Lower leg skin (tissue), 3 donors: ENCODE data around the gene EEF1AKMT1.
"Not testable (repeated sequence)": the region's sequence is repeated elsewhere in the genome, so short reads cannot be mapped to it uniquely, and the experiment has no call there.

ENCODE experiments used
- POLR2A ChIP-seq, 2 donors: fragments of 450-650 bp; IDR thresholded peaks; one replicate each; pipeline ENCODE4 v1.6.1; 2016 to 2017; ENCODE audit warnings: antibody characterized with exemption in 2 of 2, mild to moderate bottlenecking in 1 of 2, moderate library complexity in 1 of 2
- TF ChIP-seq, protein P1 (sequence below), 3 donors: fragments of 450-650 bp; IDR thresholded peaks; one replicate each; pipeline ENCODE4 v1.5.1; 2016; ENCODE audit warnings: antibody characterized with exemption in 3 of 3, mild to moderate bottlenecking in 3 of 3, moderate library complexity in 2 of 3

DNA sequence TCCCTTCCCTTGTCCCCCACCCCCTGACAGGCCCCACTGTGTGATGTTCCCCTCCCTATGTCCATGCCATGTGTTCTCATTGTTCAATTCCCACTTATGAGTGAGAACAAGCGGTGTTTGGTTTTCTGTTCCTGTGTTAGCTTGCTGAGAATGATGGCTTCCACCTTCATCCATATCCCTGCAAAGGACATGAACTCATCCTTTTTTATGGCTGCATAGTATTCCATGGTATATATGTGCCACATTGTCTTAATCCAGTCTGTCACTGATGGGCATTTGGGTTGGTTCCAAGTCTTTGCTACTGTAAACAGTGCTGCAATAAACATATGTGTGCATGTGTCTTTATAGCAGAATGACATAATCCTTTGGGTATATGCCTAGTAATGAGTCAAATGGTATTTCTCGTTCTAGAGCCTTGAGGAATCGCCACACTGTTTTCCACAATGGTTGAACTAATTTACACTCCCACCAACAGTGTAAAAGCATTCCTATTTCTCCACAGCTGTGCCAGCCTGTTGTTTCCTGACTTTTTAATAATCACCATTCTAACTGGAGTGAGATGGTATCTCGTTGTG is 29.8 kb downstream of the EEF1AKMT1 start:
- TF ChIP-seq, protein P1, sequence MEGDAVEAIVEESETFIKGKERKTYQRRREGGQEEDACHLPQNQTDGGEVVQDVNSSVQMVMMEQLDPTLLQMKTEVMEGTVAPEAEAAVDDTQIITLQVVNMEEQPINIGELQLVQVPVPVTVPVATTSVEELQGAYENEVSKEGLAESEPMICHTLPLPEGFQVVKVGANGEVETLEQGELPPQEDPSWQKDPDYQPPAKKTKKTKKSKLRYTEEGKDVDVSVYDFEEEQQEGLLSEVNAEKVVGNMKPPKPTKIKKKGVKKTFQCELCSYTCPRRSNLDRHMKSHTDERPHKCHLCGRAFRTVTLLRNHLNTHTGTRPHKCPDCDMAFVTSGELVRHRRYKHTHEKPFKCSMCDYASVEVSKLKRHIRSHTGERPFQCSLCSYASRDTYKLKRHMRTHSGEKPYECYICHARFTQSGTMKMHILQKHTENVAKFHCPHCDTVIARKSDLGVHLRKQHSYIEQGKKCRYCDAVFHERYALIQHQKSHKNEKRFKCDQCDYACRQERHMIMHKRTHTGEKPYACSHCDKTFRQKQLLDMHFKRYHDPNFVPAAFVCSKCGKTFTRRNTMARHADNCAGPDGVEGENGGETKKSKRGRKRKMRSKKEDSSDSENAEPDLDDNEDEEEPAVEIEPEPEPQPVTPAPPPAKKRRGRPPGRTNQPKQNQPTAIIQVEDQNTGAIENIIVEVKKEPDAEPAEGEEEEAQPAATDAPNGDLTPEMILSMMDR (IDR thresholded peaks at IDR 0.05), result not testable (repeated sequence)
- TF ChIP-seq POLR2A (IDR thresholded peaks at IDR 0.05), result not testable (repeated sequence)
